Lower leg skin (tissue), 4 donors: ENCODE data around the gene TMPO. TPM values are rescaled to one million over a fixed set of nuclear protein-coding genes. Genes with fewer than 3 reads are reported as not detected.
"Not testable (repeated sequence)": the region's sequence is repeated elsewhere in the genome, so short reads cannot be mapped to it uniquely, and the experiment has no call there.

Experiments used
- DNase-seq, 2 donors: peaks; one replicate each; pipeline ENCODE4 v3.0.0-alpha.2; 2019; ENCODE audit warnings: low spot score in 2 of 2
- H3K4me3 ChIP-seq: fragments of 200-600 bp; sonication (generic); 2 replicates; pipeline ENCODE4 v1.5.1; 2017; ENCODE audit warnings: mild to moderate bottlenecking, low read depth; ENCODE audit not compliant: poor library complexity, severe bottlenecking
- CTCF ChIP-seq, 3 donors: fragments of 450-650 bp; IDR thresholded peaks; one replicate each; pipeline ENCODE4 v1.5.1; 2016; ENCODE audit warnings: antibody characterized with exemption in 3 of 3, mild to moderate bottlenecking in 3 of 3, moderate library complexity in 2 of 3
- POLR2A ChIP-seq, 2 donors: fragments of 450-650 bp; IDR thresholded peaks; one replicate each; pipeline ENCODE4 v1.6.1; 2016 to 2017; ENCODE audit warnings: antibody characterized with exemption in 2 of 2, mild to moderate bottlenecking in 1 of 2, moderate library complexity in 1 of 2
- WGBS, 2 donors: methylation state at CpG; one replicate each; pipeline ENCODE4 v1.1.5; 2018; 5-methylcytosine and 5-hydroxymethylcytosine counted together
- intact Hi-C: fragments of 100-400 bp; cut with DNase I; formaldehyde crosslinking; loops from one replicate; pipeline ENCODE4 v1.15.0; 2023; ENCODE audit warnings: low total_unique reads
- total RNA-seq, 4 donors: library from RNA; depleted of rRNA; stranded (reverse); fragments of >200 nt; gene quantifications; one replicate each; pipeline ENCODE4 v1.1.0, GENCODE V29; 2016

TMPO gene
- total RNA-seq, 4 donors from 2014 or later: 43.1 to 62.9 (median 54.8) TPM

GRCh38 chr12:98543701-98544100 is 28.3 kb downstream of the TMPO start:
- no peak overlapping the region for H3K4me3 ChIP-seq
- DNase-seq: no peak
- TF ChIP-seq CTCF (IDR thresholded peaks at IDR 0.05) (no peak), POLR2A (IDR thresholded peaks at IDR 0.05) (no peak)
- intact Hi-C loops: no loop called here

GRCh38 chr12:98544751-98545150 is 29.4 kb downstream of the TMPO start:
- 91 to 96% methylated on average over 1 of the region's 1 CpG for WGBS, 2 donors
- no peak overlapping the region for H3K4me3 ChIP-seq
- intact Hi-C loops: no loop called here
- no peak for TF ChIP-seq POLR2A (IDR thresholded peaks at IDR 0.05)
- no peak for TF ChIP-seq CTCF (IDR thresholded peaks at IDR 0.05)
- DNase-seq: no peak

GRCh38 chr12:98549371-98550110 is 34.2 kb downstream of the TMPO start:
- H3K4me3 ChIP-seq: no peak overlapping the region
- TF ChIP-seq POLR2A (IDR thresholded peaks at IDR 0.05) (no peak), CTCF (IDR thresholded peaks at IDR 0.05) (no peak)
- intact Hi-C loops: no loop called here
- WGBS, 2 donors: 89 to 95% methylated on average over 5 of the region's 5 CpGs
- no peak for DNase-seq

GRCh38 chr12:98551787-98552186 is 36.4 kb downstream of the TMPO start:
- no peak for DNase-seq
- WGBS, 2 donors: 95% methylated on average over 3 of the region's 3 CpGs
- no peak overlapping the region for H3K4me3 ChIP-seq
- intact Hi-C loops: no loop called here
- no peak for TF ChIP-seq CTCF (IDR thresholded peaks at IDR 0.05)

- H3K4me3 ChIP-seq, DNase-seq, intact Hi-C loops: not testable (repeated sequence)
- 82 to 84% methylated on average over 4 of the region's 4 CpGs for WGBS, 2 donors
Measured at GRCh38 chr12:98558097-98558496, 42.7 kb downstream of the TMPO start.

GRCh38 chr12:98559666-98560065 is 44.3 kb downstream of the TMPO start:
- 0 to 93% methylated on average over 1 of the region's 1 CpG for WGBS, 2 donors
- no peak overlapping the region for H3K4me3 ChIP-seq
- no peak for TF ChIP-seq POLR2A (IDR thresholded peaks at IDR 0.05)
- intact Hi-C loops: no loop called here
- DNase-seq: no peak

- no peak overlapping the region for H3K4me3 ChIP-seq
- intact Hi-C loops: no loop called here
- no peak for TF ChIP-seq POLR2A (IDR thresholded peaks at IDR 0.05)
- no peak for TF ChIP-seq CTCF (IDR thresholded peaks at IDR 0.05)
- DNase-seq: no peak
- WGBS, 2 donors: 98 to 100% methylated on average over 3 of the region's 3 CpGs
Measured at GRCh38 chr12:98561846-98562245, 46.5 kb downstream of the TMPO start.
